NOMO-1 (cell line): ENCODE measurements around the gene NAPA.

Source experiments
- DNase-seq, 2 experiments: peaks; one replicate each; lab custom pipeline; 2025; ENCODE audit not compliant: unreplicated experiment in 2 of 2; lab: John Stamatoyannopoulos, UW

The NAPA gene

DNA sequence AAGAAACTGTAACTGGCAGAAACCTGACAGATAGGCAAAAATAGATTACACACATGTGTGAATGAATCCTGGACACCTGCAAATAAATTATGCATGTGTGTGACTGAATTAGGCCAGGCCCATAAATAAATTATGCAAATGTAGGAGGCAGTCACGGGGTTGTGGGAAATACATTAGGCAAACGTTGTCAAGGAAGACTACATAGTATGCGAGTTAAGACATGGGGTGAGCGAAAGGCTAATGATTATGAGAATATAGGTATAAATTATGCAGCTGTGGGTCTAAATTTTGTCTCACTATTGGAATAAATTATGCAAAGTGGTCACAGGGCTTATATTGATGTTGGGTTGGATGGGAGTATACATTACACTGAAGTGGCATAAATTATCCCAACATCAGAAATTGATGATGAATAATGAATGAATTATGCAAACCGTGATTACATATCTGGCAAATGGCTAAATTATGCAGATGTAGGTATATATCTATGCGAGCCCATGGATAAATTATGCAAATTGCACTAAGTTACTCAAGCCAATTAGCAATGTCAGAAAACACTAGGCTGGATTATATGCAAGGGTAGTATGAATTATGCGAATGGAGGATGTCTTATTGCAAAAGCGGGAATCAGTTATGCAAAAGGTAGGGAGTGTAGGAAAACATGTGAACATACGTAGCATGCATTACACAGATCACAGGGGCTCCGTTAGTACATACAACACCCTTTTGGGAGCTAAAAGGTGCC, 50.0 kb downstream of the NAPA start:
- no peak for DNase-seq

DNA sequence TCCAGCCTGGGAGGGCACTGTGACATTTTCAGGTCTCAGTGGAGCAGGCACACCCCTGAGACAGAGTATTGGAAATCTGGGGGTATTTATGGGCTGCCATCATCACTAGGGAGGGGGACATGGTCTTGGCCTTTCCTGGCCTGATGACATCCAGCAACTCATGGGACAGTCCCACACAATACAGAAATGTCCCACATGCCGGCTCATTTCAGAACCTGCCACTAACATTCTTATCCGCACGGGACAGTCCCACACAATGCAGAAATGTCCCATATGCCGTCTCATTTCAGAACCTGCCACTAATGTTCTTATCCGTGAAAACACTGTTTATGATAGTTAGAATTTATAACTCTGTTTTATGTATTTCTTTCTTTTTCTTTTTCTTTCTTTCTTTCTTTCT, 53.0 kb downstream of the NAPA start:
- no peak for DNase-seq

GRCh38 chr19:47459477-47459876, 55.4 kb downstream of the NAPA start:
- no peak for DNase-seq

GRCh38 chr19:47458672-47459071, 56.2 kb downstream of the NAPA start:
- DNase-seq, result no peak

GRCh38 chr19:47456721-47457474, 58.0 kb downstream of the NAPA start:
- no peak for DNase-seq

DNA sequence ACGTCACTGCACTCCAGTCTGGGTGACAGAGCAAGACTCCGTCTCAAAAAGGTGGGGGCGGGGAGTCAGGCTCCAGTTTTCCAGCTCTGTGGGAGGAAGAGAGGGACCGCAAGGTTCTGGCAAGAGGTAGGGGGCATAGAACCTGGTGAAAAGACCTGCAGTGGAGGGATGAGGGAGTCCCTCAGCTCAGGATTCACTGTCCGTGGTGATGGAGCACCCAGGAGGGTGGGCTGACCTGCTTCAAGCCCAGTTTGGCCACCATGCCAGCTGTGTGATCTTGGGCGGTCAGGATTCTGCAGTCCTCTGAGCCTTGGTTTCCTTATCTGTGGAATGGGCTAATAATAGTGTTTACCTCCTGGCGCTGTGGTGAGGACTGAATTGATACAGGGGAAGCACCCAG, 64.4 kb downstream of the NAPA start:
- DNase-seq, result no peak

- no peak for DNase-seq
Measured at GRCh38 chr19:47448360-47448727, 66.5 kb downstream of the NAPA start.

DNA sequence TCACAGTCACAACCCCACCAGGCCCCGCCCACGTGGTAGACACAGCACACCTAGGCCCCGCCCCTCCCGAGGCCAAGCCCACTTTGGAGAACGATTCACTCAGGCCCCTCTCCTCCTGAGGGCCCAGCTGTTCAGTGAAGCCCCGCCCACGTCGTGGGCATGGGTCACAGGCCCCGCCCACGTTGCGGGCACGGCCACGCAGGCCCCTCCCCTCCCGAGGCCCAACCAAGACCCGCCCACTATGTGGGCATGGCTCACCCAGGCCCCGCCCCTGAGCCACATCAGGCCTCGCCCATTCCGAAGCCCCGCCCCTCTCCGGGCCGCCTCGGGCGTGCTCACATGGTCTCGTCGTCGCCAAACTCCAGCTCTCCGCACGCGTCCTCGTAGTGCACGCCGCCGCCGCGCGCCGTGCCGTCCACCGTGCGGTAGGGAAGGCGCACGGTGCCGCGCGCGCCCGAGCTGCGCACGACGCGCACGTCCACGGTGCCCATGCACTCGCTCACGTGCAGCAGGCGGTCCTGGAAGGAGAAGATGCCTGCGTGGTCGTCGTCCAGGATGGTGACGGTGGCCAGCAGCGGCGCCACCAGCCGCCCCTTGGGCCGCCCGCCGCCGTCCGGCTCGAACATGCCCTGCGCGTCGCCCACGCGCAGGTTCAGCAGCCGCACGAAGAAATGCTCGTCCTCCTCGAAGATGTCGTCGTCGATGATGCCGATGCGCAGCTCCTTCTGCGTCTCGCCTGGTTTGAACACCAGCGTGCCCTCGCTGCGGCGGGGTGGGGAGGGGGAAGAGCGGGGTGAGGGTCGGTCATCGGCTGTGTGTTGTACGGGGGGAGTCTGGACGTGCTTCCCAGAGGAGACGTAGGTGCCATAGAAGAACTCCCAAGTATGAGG, 67.1 kb downstream of the NAPA start:
- no peak for DNase-seq

DNA sequence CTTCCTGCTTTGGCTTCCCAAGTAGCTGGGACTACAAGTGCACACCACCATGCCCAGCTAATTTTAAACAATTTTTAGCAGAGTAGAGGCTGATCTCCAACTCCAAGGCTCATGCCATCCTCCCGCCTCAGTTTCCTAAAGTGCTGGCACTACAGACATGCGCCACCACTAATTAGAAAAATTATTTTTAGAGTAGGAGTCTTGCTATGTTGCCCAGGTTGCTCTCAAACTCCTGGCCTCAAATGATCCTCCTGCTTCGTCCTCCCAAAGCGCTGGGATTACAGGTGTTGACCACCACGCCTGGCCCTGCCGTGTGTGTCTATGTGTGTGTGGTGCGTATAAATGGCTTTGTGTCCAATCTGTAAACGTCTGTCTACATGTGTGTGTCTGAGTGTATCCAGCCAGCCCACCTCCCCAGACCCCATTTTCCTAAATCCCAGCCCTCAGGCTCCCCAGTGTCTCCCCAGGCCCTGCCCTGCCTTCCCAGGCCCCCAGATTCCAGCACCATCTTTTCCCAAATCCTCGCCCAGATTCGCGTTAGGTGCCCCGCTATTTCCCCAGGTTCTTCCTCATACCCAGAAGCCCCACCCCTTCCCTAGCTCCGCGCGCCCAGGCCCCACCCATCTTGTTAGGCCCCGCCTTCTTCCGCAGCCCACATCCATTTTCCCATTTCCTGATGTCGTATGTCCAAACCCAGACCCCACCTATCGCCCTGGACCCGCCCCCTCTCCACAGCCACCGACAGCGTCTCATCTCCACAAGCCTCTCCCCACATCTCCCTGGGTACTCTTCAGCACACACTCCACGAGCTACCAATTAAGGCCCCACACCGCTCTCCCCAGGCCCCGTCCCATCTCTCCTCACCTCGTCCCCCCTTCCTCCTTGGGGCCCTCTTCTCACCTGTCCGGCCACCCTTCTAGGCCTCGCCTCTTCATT, 68.1 kb downstream of the NAPA start:
- no peak for DNase-seq

- peak in 1 of 2 experiments; percentile 5 for DNase-seq
Measured at GRCh38 chr19:47445937-47446402, 68.9 kb downstream of the NAPA start.

GRCh38 chr19:47445527-47445926, 69.3 kb downstream of the NAPA start:
- DNase-seq, result no peak

- no peak for DNase-seq
Measured at GRCh38 chr19:47444388-47444821, 70.5 kb downstream of the NAPA start.

DNA sequence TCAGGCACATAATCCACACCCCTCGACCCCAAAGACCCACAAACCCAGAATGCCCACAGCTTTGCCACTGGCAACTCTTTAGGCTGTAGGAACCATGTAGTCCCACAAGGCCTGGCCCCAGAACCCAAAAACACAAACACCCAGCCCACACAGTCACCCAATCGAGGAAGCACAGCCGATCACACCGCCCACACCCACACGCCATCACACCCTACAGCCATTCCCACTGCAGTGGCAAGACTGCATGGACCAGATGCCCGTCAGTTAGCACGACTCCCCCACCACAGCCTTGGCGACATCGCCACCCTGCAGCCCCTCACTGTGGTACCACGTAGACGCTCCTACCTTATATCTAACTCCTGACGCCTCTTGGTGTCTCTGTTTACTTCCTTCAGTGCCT, 71.5 kb downstream of the NAPA start:
- DNase-seq, result no peak

- DNase-seq, result no peak
Measured at GRCh38 chr19:47438793-47439220, 76.1 kb downstream of the NAPA start.
